22Rv1 (cell line): Measurements from ENCODE around the gene REG4.
"Not testable (repeated sequence)": the region's sequence is repeated elsewhere in the genome, so short reads cannot be mapped to it uniquely, and the experiment has no call there.

Experiments
- H3K27ac ChIP-seq: fragments of 450-650 bp; 2 replicates; pipeline ENCODE4 v1.5.1; 2017
- ZFX ChIP-seq: fragments of 450-650 bp; IDR thresholded peaks from 2 replicates; pipeline ENCODE4 v1.6.1; 2017; ENCODE audit warnings: antibody characterized with exemption, borderline replicate concordance
- TF ChIP-seq, protein P1 (sequence below): fragments of 450-650 bp; IDR thresholded peaks from 2 replicates; pipeline ENCODE4 v1.5.1; 2017; ENCODE audit warnings: mild to moderate bottlenecking

REG4 gene

GRCh38 chr1:119838236-119838635 is 27.0 kb upstream of the REG4 start:
- no peak overlapping the region for H3K27ac ChIP-seq
- TF ChIP-seq ZFX, result no peak
- TF ChIP-seq, protein P1, sequence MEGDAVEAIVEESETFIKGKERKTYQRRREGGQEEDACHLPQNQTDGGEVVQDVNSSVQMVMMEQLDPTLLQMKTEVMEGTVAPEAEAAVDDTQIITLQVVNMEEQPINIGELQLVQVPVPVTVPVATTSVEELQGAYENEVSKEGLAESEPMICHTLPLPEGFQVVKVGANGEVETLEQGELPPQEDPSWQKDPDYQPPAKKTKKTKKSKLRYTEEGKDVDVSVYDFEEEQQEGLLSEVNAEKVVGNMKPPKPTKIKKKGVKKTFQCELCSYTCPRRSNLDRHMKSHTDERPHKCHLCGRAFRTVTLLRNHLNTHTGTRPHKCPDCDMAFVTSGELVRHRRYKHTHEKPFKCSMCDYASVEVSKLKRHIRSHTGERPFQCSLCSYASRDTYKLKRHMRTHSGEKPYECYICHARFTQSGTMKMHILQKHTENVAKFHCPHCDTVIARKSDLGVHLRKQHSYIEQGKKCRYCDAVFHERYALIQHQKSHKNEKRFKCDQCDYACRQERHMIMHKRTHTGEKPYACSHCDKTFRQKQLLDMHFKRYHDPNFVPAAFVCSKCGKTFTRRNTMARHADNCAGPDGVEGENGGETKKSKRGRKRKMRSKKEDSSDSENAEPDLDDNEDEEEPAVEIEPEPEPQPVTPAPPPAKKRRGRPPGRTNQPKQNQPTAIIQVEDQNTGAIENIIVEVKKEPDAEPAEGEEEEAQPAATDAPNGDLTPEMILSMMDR, result no peak

GRCh38 chr1:119834990-119835389 is 23.7 kb upstream of the REG4 start:
- TF ChIP-seq, protein P1, result no peak
- no peak for TF ChIP-seq ZFX
- H3K27ac ChIP-seq, result no peak overlapping the region

DNA sequence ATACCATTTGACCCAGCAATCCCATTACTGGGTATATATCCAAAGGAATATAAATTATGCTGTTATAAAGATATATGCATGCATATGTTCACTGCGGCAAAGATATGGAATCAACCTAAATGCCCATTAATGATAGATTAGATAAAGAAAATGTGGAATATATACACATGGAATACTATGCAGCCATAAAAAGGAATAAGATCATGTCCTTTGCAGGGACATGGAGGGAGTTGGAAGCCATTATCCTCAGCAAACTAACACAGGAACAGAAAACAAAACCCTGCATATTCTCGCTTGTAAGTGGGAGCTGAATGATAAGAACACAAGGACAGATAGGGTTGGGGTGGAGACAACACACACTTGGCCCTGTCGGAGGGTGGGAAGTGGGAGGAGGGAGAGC is 19.8 kb upstream of the REG4 start:
- TF ChIP-seq, protein P1, result no peak
- TF ChIP-seq ZFX, result no peak
- H3K27ac ChIP-seq, result no peak overlapping the region

DNA sequence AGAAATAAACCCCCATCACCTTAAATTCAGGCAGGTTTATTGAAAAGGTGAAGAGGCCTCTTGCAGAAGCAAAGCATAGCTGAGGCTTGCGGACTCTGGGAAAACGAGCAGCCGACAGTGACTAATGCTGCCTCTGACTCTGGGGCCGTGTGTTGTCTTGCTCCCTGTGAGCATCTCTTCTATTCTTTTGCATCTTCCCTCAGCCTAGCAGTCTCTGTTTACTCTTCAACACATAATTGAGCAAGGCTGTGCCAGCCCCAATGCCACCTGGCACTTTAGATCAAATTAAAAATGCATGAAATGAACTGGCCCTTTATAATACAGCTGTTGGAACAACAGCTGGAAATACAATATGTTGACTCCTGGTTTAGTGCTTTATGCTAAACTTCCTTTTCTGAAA is 18.4 kb upstream of the REG4 start:
- no peak for TF ChIP-seq ZFX
- TF ChIP-seq, protein P1, result no peak
- H3K27ac ChIP-seq, result no peak overlapping the region

DNA sequence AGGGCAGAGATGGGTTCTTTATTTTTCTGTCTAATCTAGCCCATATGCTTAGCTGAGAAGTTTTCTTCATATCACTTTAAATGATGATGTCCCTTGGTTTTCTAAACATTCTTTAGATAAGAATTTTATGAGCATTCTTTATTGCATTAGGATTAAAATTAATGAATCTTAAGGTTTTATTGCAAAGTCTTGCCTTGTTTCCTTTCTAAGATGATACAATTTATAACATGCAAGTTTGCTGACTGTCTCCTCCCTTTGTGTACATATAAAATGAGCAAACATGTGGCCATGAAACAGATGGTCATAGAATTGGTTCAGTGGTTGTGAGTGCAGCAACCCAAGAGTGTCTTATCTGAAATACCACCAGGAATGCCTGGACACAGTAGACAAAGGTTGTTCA is 17.7 kb upstream of the REG4 start:
- not testable (repeated sequence) for H3K27ac ChIP-seq

DNA sequence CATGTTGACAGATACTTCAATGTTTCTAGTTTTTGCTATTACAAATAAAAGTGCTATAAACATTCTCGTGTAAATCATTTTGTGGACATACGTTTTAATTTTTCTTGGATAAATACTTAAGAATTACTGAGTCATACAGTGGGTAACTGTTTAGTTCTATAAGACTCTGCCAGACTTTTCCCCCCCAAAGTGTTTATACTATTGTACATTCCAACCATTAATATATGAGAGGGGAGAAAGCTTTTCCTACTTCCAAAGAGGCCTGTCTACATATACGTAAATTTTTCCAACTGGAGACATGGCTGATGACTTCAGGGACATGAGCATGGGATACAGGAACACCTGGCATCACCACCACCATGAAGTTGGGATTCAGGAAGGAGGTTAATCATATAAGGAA is 17.0 kb upstream of the REG4 start:
- no peak for TF ChIP-seq ZFX
- TF ChIP-seq, protein P1, result no peak
- H3K27ac ChIP-seq, result no peak overlapping the region

GRCh38 chr1:119827010-119827409 is 15.8 kb upstream of the REG4 start:
- no peak for TF ChIP-seq ZFX
- TF ChIP-seq, protein P1, result peak; percentile 62
- no peak overlapping the region for H3K27ac ChIP-seq

- TF ChIP-seq, protein P1, result no peak
- TF ChIP-seq ZFX, result no peak
- no peak overlapping the region for H3K27ac ChIP-seq
Measured at GRCh38 chr1:119822406-119822805, 11.1 kb upstream of the REG4 start.
